ENCODE measurements around the gene SNX24.
"Not testable (repeated sequence)": the region's sequence is repeated elsewhere in the genome, so short reads cannot be mapped to it uniquely, and the experiment has no call there.

Gene SNX24

DNA sequence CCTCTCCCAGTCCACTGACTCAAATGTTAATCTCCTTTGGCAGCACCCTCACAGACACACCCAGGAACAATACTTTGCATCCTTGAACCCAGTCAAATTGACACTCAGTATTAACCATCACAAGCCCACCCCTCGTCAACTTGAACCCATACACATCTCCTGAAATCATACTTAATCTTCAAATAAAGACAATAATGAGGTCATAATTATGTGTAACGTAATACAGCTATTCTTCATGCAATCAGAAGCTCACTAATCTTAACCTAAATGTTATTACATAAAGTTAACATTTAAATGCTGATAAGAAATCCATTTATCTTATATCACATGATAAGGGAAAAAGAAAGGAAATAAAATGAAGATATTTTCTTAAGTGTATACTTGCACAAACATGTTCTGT lies 125.9 kb downstream of the SNX24 start:
- no peak for DNase-seq

DNA sequence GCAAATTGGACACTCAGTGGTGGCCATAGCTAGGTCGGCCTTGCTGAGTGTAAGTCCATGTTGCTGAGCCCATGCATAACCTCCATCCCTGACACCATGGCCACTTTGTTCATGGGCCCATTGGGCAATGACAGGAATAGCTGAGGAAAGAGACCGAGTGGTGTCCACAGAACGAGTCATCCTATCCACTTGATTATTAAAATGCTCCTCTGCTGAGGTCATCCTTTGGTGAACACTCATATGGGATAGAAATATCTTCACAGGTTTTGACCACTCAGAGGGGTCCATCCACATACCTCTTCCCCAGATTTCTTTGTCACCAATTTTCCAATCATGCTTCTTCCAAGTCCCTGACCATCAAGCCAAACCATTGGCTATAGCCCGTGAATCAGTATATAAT lies 127.5 kb downstream of the SNX24 start:
- no peak for DNase-seq

DNA sequence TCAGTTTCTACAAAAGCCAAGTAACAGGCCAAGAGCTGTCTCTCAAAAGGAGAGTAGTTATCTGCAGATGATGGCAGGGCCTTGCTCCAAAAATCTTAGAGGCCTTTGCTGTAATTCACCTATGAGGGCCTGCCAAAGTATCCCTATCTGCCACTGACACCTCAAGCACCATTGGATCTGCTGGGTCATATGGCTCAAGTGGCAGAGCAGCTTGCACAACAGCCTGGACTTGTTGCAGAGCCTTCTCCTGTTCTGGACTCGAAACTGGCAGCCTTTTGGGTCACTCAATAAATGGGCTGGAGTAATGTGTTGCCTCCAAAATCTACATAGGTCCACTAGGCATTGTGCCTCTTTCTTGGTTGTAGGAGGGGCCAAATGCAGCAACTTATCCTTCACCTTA lies 128.3 kb downstream of the SNX24 start:
- not testable (repeated sequence) for DNase-seq

DNA sequence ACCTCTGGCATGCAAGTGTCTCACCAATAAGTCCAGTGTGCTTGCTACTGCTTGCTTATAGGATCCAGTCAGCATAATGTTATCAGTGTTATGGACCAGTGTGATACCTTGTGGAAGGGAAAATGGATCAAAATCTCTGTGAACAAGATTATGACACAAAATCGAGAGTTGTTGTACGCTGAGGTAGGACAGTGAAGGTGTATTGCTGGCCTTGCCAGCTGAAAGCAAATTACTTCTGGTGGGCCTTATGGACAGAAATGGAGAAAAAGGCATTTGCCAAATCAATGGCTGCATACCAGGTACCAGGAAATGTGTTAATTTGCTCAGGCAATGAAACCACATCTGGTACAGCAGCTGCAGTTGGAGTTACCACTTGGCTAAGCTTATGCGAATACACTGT lies 128.8 kb downstream of the SNX24 start:
- DNase-seq, result not testable (repeated sequence)

DNA sequence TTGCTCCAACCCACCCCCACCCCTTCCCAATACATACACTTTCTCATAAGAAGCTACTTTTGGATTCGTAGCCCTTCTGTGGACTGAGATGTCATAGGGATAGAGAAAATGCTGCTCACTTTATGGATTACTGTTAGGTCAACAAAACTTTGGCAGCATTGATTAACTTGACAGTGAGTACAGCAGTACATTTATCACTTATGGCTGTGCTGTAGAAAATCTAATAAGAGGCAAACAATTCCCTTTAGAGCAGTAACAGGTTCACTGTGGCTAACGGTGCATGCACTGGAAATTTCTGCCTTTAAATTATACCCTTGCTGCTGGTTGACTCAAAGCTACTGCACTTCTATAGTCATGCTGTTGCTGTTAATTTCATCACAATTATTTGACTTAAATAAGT lies 131.9 kb downstream of the SNX24 start:
- no peak for DNase-seq

DNA sequence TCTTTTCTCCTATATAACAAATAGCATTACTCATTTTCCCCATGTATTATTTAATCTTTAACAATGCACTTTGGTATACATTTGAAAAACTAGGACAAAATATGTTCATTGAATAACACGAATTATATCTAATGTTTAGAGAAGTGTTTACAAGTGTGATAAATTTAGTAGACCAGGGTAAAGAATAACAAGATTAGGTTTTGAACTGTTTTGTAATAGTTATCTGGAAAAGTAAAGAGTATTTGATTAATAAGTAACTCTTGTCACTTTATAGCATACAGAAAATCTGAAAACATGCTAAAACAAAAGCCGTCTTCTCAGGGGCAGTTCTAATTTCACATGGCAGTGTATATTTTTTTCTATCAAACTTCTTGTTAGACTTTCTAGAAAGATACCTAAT lies 132.7 kb downstream of the SNX24 start:
- DNase-seq, result no peak

DNA sequence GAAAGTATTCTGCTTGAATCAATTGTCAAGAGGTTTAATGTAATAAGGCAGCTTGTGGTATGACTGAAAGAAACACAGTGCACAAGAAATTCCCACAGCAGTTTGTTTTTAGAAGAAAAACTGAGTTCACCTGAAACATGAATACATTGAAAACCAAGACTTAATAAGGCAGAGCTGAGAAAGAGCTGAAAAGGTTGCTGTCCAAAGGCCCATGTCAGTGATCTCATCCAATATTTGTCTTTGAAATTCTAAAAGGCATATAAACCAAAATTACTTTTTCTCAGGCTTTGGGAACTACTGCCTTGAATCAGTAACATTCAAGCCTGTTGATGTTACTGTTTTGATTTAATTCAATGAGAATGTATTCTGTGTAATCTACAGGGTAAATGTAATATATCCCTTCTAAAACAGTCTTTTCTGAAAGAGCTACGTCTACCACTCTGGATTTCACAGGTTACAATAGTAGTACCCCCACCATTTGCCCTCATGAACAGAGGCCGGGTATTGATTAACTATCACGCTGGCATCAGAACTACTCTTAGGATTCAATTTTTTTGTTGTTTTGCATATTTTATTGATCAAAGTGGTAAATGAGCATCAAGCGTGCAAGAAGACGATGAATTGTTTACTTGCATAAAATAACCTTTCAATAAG lies 133.4 kb downstream of the SNX24 start:
- no peak for DNase-seq

DNA sequence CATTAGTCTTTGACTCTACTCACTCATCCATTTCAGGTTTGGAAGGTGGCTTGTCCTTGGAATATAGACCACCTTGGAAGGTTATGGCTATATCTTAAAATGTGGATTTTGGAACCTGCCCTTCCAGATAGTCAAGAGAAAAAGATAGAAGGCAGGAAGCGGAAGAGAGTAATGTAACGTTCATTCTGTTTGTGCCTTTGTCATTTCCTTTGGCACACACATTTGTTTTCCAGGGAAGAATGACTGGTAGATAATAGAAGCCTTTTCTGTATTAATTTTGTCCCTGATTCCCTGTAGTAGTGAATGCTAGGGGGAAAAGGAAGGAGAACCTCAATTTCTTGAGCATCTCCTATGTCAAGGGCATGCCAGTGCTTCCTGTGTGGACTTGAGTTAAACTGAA lies 136.4 kb downstream of the SNX24 start:
- DNase-seq, result no peak

DNA sequence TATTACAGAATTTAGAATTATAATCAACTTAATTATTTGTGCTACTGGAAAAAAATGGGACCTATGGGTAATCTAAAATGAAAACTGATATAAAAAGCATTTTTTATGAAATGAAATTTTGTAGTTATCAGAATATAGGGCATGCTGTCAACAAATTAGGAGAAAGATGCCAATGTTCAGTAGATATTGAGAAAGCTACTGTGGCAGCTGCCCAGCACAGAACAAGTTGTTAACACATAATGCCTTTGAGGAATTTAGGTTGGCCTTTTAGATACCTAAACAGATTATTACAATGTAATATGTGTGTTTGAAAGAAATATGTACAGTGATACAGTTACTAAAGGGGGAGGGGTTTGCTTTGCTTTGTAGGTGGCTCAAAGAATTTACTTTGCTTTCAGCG lies 137.0 kb downstream of the SNX24 start:
- DNase-seq, result no peak

DNA sequence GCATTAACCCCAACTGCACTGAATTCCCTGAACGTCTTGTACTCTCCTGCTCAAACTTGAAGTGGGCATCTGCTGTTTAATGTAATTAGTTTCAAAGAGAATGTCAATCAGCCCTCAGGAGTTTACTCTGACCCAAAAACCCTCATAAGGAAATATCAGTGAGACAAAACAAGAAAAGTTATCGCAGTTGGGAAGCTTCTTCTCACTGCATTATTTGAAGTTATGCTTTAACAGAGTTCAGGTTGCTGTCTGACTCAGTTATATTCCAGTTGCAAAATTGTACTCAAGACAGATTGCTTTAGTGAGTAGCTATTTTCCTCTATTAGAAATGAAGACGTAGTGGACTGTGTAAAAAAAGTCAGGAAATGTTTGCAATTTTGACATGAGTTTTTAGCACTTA lies 139.0 kb downstream of the SNX24 start:
- DNase-seq, result no peak

DNA sequence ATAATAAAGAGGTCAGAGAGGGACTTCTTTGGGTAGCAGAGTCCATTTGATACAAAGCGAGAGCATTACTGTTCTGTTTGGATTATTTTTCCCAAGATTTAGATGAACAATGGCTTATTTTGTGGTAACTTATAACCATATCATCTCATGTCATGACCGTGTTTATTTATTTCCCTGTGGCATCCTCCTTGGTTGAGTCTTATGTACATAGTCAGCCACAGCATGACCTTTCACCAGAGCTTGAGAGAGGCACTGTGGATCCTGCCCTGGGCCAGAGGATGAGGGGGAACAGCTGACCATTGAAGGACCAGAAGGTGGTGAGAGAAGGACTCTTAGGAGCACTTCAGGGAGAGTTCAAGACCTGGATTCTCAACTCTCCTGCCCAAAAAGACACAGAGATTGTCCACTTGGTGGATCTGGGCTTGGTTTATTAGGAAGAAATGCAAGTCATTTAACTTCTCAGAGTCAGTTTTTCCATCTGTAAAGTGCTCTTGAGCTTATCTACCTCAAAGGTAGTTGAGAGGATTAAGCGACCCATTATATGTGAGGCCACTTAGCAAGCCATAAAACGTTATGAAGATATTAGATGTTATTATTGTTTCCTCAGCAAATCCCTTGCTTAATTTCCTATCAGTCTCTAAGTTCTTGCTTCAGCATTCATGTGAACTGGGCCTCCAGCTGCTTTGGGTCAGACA lies 139.7 kb downstream of the SNX24 start:
- DNase-seq, result no peak

DNA sequence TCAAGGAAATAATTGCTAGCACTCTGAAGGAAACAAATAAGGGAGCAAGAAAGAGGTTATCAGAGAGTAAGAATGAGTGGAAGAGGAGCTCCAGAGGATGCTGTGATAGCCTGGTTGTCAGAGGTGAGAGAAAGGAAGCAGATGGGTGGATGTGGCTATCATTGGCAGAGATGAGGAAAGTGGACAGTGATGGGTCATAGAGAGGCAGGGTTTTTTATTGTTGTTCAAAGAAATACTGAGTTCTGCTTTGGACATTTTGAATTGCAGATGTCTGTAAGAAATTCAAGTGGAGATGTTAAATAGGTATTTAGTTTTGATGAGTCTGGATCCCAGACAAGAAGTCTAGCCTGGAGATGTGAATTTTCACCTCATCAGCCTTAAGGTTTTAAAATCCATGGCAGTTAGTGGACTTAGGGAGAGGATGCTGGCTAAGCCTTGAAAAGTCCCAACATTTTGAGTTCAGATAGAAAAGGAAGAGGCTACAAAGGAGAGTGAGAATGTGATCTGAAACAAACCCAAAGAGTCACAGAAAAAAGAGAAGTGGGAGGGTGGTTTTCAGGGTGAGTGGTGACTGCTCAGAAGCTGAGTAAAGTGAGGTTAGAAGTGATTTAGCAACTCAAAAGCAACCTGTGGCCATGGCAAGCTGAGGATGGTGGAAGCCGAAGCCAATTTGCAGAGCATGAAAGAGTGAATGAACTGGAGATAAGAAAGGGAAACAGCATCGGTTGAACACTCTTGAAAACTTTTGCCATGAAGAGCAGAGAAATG lies 140.7 kb downstream of the SNX24 start:
- DNase-seq, result no peak

DNA sequence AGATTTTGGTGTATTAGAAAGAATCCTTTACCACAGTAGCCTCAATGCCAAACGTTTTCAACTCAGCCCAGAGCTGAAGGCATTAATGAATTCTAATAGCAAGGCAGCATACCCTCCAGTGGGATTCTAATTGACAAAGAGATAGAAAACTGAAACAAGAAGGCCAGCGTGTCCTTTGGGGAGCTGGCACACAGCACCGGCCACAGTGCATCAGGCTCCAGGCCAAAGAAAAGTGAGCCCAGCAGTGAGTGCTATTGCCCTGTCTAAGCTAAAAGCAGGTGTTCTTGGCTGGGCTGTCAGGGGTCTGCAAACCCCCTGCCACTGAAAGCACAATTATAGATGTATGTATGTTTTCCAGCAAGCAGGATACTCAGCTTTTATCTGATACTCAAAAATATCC lies 150.7 kb downstream of the SNX24 start:
- no peak for DNase-seq

DNA sequence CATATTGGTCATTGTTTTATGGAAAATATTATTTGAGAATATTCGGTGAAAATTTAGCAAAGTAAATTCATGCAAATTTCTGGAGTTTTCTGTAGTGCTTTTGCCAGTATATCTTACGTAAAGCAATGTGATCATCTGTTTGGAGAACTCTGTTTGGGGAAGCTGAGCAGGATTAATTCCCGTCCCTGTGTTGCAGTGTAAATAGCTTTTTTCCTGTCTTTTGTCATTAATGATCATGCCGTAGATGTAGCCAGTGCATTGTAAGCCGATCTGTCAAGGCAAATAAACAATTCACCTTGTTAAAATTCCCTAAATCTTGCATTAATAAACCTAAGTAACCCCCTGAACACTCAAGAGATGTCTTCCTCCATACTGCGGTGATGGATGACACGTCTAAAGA lies 151.9 kb downstream of the SNX24 start:
- no peak for DNase-seq

DNA sequence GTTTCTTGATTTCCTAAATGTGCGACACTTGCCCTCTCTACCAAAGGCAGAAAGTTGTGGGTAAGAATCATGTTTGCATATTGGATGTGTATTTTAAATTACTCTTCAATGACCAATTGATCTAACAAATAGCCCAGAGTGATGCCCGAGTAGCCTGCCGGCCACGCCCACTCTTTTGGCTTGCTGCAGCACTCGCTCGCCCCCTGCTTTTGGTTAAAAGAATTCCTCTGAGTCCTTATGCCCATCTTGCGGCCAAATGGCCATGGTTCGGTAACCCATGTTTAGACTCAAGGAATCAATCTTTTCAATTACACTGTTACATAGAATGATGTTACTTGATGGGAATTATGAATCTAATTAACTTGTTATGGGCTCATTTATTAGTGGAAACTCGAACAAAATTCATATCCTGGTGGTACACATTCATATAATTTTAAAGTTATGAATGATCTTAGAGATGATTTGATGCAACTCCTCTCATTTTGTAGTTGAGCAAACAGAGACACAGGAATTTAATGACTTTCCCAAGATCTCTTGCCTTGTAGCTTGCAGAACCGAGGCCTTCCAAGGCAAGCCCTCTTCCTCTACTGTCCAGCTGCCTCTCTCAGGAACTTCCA lies 154.6 kb downstream of the SNX24 start:
- DNase-seq, result no peak

DNA sequence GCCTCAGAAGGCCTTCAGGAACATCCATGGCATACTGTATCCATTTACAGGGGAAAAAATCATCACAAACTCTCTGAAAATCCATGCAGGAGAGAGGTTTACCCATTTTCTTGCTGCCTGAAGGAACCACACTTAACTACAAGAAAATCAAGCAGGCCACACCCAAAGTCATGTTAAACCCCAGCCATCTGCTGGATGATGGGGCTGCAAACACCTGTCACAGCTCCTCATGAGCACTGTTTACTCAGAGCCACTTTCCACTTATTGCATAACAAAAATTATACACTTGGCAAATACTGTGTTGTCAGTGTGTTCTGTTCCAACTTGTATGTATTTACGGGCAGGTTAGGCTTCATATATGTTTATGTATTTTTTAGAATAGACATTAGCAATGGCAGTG lies 155.3 kb downstream of the SNX24 start:
- no peak for DNase-seq

DNA sequence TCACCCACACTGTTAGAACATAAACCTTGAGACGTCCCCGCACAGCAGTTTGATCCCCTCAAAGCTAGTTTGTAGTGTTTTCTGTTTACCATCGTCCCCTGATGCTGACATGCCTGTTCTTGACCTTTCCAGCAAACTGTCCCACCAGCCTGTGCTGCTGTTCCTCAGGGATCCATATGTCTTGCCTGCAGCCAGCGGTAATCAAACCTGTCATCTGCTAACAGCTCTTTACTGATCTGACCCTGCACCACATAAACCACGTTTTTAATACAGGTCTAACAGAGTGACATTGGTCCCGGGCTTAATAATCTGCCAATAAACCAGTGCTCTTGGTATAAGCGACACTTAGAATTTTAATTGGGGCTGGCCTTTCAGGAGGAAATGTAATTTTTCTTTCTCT lies 156.4 kb downstream of the SNX24 start:
- no peak for DNase-seq

DNA sequence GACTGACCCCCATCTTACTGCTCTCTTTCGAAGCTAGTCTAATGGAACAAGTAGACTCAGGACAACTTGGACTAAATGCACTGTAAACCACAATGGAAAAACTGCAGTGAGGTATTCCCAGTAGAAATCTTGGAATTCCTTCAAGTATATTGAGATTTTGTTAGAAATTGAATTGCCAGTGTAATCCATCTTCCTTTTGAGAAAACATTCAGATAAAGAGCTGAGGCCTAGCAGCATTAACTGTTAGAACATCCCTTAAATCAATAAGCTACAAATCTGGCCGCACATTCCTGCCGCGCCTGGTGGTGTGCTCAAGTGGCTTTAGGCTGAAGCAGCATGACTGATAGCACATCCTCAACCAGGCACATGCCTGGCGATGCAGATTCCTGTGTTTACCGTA lies 161.8 kb downstream of the SNX24 start:
- DNase-seq, result no peak

DNA sequence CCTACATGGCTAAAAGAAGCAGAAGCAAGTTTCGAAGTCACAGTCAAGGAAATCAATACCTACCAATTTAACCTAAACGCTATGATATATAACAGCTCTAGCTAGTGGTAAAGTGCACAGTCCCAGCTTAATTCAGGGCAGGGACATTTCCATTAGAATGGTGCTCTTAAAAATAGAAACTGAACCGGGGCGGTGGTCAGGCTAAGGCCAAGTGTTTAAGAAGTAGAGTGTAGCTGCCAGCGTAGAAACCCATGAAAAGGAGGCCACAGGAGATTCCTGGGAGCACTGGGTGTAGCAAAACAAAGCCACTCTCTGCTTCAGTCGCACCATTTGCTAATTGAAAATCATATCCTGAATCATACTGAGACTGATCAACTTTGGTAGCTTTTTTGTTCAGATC lies 162.3 kb downstream of the SNX24 start:
- DNase-seq, result no peak

DNA sequence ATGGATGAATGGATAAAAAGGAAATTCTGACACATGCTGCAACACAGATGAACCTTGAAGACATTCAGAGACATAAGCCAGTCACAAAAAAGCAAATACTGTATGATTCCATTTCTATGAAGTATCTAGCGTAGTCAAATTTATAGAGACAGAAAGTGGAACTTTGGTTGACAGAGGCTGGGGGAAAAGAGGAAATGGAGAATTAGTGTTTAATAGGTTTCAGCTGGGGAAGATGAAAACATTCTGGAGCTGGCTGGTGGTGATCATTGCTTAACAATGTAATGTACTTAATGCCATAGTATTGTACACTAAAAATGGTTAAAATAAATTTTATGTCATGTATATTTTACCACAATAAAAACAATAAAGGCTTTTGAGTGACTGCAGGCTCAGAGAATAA lies 166.9 kb downstream of the SNX24 start:
- DNase-seq, result no peak

DNA sequence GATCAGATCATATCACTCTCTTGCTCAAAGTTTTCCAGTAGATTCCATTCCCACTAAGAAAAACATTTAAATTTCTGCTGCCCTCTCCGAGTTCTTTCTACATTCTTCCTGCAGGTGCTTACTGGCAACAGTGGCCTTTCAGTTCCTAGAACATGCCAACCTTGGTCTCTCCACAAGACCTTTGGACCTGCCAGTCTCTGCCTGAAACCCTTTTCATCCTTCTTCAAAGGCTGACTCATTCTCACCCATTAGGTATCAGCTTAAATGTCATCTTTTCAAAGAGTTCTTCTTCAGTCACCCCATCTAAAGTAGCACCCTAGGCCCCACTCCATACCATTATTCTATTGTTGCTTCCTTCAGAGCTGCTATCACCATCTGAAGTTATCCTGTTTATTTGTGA lies 169.3 kb downstream of the SNX24 start:
- DNase-seq, result no peak

DNA sequence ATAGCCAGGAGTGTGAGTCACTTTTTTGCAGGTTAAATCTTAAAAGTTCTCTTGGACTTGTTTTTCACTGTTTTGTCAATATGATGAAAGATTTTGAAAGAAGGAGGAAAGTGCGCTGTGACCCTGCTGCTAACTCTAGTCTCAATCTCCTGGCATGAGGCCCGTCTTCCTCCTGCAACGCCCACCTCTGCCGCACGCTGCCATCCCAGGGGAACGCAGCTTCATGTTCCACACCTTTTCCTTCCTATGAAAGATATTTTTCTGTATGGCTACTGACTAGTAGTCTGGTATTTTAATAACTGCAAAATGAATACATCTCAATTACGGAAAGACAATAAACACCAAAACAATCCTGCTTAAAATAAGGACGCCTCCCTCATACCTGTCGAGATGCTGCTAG lies 182.8 kb downstream of the SNX24 start:
- no peak for DNase-seq

DNA sequence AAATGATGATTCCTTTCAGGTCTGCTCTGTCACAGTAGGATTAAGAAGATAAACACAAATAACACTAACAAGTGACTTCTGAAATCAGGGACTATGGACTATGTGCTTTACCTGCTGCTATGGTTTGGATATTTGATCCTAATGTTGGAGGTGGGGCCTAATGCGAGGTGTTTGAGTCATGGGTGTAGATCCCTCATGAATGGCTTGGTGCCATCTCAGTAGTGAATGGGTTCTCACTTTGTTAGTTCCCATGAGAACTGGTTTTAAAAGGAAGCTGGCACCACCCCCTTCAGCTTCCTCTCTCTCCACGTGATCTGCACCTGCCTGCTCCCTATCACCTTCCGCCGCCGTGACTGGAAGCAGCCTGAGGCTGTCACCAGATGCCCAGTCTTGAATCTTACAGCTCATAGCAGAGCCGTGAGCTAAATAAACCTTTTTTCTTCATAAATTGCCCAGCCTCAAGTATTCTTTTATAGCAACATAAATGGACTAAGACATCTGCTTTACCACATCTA lies 187.8 kb downstream of the SNX24 start:
- DNase-seq, result no peak

Measured in NCI-H1048 (cell line).